ENCODE results near the gene KLC3.
"Not testable (repeated sequence)": the region's sequence is repeated elsewhere in the genome, so short reads cannot be mapped to it uniquely, and the experiment has no call there.

The KLC3 gene

DNA sequence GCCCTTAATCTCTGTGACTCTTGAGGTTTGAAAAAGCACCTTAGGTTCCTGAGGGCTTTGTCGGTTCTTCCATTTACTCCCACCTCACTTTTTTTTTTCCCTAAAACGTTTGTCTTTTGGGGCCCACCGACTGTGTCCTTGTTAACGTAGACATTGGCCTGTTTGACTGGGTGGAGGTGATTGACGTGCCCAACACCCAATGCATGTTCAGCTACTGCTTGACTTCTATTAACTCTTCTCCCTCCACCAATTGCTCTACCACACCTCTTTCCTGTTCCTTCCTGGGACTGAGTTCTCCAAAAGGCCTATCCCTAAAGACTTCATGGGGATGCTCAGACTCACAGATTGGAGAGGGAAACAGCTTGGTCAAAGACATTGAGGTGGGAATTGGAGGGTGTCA, 35.1 kb upstream of the KLC3 start:
- H3K4me3 ChIP-seq (IDR thresholded peaks at IDR 0.05; ENCODE audit: insufficient read depth, low read depth, low read length): no peak overlapping the region
- no peak overlapping the region for H3K4me2 ChIP-seq
- no peak overlapping the region for H3K27ac ChIP-seq
- H3K79me2 ChIP-seq (ENCODE audit: insufficient read depth, low read depth): no peaks in the 10 kb centered on the region
- H3K36me3 ChIP-seq (ENCODE audit: insufficient read depth): no peaks in the 10 kb centered on the region
- H3K4me1 ChIP-seq (ENCODE audit: low read depth, poor library complexity, severe bottlenecking): no peaks in the 10 kb centered on the region
- H4K20me1 ChIP-seq (ENCODE audit: insufficient read depth): no peaks in the 10 kb centered on the region
- TF ChIP-seq, protein P1, sequence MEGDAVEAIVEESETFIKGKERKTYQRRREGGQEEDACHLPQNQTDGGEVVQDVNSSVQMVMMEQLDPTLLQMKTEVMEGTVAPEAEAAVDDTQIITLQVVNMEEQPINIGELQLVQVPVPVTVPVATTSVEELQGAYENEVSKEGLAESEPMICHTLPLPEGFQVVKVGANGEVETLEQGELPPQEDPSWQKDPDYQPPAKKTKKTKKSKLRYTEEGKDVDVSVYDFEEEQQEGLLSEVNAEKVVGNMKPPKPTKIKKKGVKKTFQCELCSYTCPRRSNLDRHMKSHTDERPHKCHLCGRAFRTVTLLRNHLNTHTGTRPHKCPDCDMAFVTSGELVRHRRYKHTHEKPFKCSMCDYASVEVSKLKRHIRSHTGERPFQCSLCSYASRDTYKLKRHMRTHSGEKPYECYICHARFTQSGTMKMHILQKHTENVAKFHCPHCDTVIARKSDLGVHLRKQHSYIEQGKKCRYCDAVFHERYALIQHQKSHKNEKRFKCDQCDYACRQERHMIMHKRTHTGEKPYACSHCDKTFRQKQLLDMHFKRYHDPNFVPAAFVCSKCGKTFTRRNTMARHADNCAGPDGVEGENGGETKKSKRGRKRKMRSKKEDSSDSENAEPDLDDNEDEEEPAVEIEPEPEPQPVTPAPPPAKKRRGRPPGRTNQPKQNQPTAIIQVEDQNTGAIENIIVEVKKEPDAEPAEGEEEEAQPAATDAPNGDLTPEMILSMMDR (conservative IDR thresholded peaks at IDR 0.05; ENCODE audit: low read depth, low read length): no peak
- no peak overlapping the region for H2AFZ ChIP-seq (ENCODE audit: low read depth)
- peaks cover 2% of the 10 kb centered on the region; the same call in 1 of the 2 replicates for H3K27me3 ChIP-seq (ENCODE audit: insufficient read depth, low read depth)
- H3K9ac ChIP-seq: no peak overlapping the region

DNA sequence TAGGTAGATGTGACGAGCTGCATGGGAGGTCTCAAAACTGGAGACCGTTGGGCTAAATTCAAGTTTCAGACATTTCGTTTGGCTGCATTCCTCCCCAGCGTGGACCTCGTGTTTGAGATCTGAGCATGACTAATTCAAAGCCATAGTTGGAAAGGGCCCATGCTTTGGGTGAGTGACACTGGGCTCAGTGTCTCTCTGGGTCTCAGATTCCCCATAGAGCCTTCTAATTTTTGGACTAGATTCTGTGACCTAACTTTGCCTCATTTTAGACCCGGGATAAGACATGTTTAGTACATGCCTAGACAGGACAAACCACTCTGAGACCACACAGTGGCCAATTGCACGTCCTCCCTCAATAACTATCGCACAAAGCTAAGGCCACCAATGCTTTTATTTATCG, 34.5 kb upstream of the KLC3 start:
- H3K36me3 ChIP-seq (ENCODE audit: insufficient read depth): no peaks in the 10 kb centered on the region
- no peak overlapping the region for H3K9ac ChIP-seq
- no peak overlapping the region for H3K4me3 ChIP-seq (IDR thresholded peaks at IDR 0.05; ENCODE audit: insufficient read depth, low read depth, low read length)
- H3K79me2 ChIP-seq (ENCODE audit: insufficient read depth, low read depth): no peaks in the 10 kb centered on the region
- TF ChIP-seq, protein P1 (conservative IDR thresholded peaks at IDR 0.05; ENCODE audit: low read depth, low read length): no peak
- H3K4me2 ChIP-seq: no peak overlapping the region
- no peak overlapping the region for H3K27ac ChIP-seq
- no peaks in the 10 kb centered on the region for H4K20me1 ChIP-seq (ENCODE audit: insufficient read depth)
- H3K27me3 ChIP-seq (ENCODE audit: insufficient read depth, low read depth): peaks cover 2% of the 10 kb centered on the region; the same call in 1 of the 2 replicates
- H3K4me1 ChIP-seq (ENCODE audit: low read depth, poor library complexity, severe bottlenecking): no peaks in the 10 kb centered on the region
- no peak overlapping the region for H2AFZ ChIP-seq (ENCODE audit: low read depth)

DNA sequence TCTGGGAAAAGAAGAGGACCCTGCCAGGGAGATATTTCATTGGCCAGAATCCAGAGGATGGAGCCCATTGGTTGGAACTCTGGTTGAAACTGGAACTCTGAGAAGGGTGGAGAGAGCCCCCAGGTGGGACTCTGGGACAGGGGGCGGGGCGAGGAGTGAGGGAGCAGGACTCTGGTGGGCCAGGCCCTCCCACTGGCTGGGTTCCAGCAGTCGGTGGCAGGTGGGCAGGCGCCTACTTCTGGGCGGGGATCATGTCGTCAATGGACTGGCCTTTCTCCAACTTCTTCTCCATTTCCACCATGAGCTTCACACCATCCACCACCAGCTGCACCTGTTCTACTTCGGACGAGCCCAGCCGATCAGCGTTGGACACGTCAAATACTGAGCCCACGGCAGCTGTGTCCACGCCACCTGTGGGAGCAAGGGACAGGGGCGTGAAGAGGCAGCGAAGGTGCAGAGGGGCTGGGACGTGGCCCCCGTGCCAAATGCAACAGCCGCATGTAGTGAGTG, 34.0 kb upstream of the KLC3 start:
- H3K27ac ChIP-seq: no peak overlapping the region
- no peak overlapping the region for H3K9ac ChIP-seq
- no peak overlapping the region for H3K4me2 ChIP-seq
- H3K36me3 ChIP-seq (ENCODE audit: insufficient read depth): no peaks in the 10 kb centered on the region
- no peak overlapping the region for H3K4me3 ChIP-seq (IDR thresholded peaks at IDR 0.05; ENCODE audit: insufficient read depth, low read depth, low read length)
- TF ChIP-seq, protein P1 (conservative IDR thresholded peaks at IDR 0.05; ENCODE audit: low read depth, low read length): no peak
- no peaks in the 10 kb centered on the region for H3K4me1 ChIP-seq (ENCODE audit: low read depth, poor library complexity, severe bottlenecking)
- H3K79me2 ChIP-seq (ENCODE audit: insufficient read depth, low read depth): no peaks in the 10 kb centered on the region
- H2AFZ ChIP-seq (ENCODE audit: low read depth): no peak overlapping the region
- H3K27me3 ChIP-seq (ENCODE audit: insufficient read depth, low read depth): peaks cover 2% of the 10 kb centered on the region; the same call in 1 of the 2 replicates
- H4K20me1 ChIP-seq (ENCODE audit: insufficient read depth): no peaks in the 10 kb centered on the region

DNA sequence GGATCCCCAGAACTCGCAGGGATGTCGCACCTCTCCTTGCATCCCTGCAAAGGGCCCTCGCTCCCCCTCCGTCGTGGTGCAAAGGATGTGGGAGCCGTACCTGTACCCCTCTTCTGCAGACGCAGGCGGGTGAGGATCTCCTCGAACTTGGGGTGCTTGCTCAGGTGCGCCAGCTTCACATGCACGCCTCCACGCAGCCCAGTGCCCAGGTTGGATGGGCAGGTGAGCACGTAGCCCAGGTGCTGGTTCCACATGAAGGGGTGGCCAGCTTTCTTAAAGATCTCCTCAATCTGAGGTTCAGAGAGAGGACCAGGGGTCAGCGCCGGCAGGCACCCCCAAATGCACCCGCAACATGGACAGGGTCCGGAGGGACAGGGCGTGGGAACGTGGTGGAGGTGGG, 33.2 kb upstream of the KLC3 start:
- no peak overlapping the region for H3K9ac ChIP-seq
- H3K27me3 ChIP-seq (ENCODE audit: insufficient read depth, low read depth): peaks cover 2% of the 10 kb centered on the region; the same call in 1 of the 2 replicates
- no peak overlapping the region for H2AFZ ChIP-seq (ENCODE audit: low read depth)
- no peaks in the 10 kb centered on the region for H4K20me1 ChIP-seq (ENCODE audit: insufficient read depth)
- no peak overlapping the region for H3K27ac ChIP-seq
- H3K36me3 ChIP-seq (ENCODE audit: insufficient read depth): no peaks in the 10 kb centered on the region
- no peaks in the 10 kb centered on the region for H3K79me2 ChIP-seq (ENCODE audit: insufficient read depth, low read depth)
- no peak overlapping the region for H3K4me3 ChIP-seq (IDR thresholded peaks at IDR 0.05; ENCODE audit: insufficient read depth, low read depth, low read length)
- H3K4me2 ChIP-seq: no peak overlapping the region
- TF ChIP-seq, protein P1 (conservative IDR thresholded peaks at IDR 0.05; ENCODE audit: low read depth, low read length): no peak
- no peaks in the 10 kb centered on the region for H3K4me1 ChIP-seq (ENCODE audit: low read depth, poor library complexity, severe bottlenecking)

DNA sequence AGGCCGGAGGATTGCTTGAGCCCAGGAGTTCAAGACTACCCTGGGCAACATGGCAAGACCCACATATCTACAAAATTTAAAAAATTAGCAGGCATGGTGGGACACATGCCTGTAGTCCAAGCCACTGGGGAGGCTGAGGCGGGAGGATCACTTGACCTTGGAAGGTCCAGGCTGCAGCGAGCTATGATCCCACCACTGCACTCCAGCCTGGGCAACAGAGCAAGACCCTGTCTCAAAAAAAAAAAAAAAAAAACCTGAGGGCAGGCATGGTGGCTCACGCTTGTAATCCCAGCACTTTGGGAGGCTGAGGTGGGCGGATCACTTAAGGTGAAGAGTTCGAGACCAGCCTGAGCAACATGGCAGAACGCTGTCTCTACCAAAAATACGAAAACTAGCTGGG, 31.2 kb upstream of the KLC3 start:
- H3K4me1 ChIP-seq (ENCODE audit: low read depth, poor library complexity, severe bottlenecking); H3K27me3 ChIP-seq (ENCODE audit: insufficient read depth, low read depth); H3K27ac ChIP-seq; H3K4me2 ChIP-seq; H3K36me3 ChIP-seq (ENCODE audit: insufficient read depth); H4K20me1 ChIP-seq (ENCODE audit: insufficient read depth); H2AFZ ChIP-seq (ENCODE audit: low read depth); H3K4me3 ChIP-seq (IDR thresholded peaks at IDR 0.05; ENCODE audit: insufficient read depth, low read depth, low read length); H3K79me2 ChIP-seq (ENCODE audit: insufficient read depth, low read depth); H3K9ac ChIP-seq: not testable (repeated sequence)
